Natural killer cell (primary cell): Measurements from ENCODE around the gene MAP3K4. TPM values are rescaled to one million over a fixed set of nuclear protein-coding genes. Genes with fewer than 3 reads are reported as not detected.

Experiments used
- ATAC-seq, 3 donors: fragments of 150-1000 bp in 2 of 3; fragments of 200-7000 bp in 1 of 3; cut with Tn5 transposase; 1 replicate in 1 of 3; 2 replicates in 2 of 3; pipeline ENCODE4 v1.10.0; 2021; ENCODE audit warnings: mild to moderate bottlenecking in 2 of 3, moderate library complexity in 2 of 3
- DNase-seq, 2 donors: peaks; one replicate each; pipeline versions ENCODE4 v3.0.0 to v3.0.0-alpha.2; 2013 to 2021; ENCODE audit warnings: mixed read lengths in 1 of 2
- H3K27ac ChIP-seq: one replicate; pipeline ENCODE4 v1.5.1; 2013; ENCODE audit warnings: mild to moderate bottlenecking, low read length
- H3K27me3 ChIP-seq: one replicate; pipeline ENCODE4 v1.6.1; 2013; ENCODE audit warnings: low read length; ENCODE audit not compliant: control insufficient read depth, insufficient read depth
- H3K36me3 ChIP-seq: one replicate; pipeline ENCODE4 v1.6.1; 2013; ENCODE audit warnings: low read length; ENCODE audit not compliant: control insufficient read depth, insufficient read depth
- H3K4me1 ChIP-seq: one replicate; pipeline ENCODE4 v1.6.1; 2013; ENCODE audit warnings: low read length; ENCODE audit not compliant: control insufficient read depth, insufficient read depth
- H3K4me3 ChIP-seq: one replicate; pipeline ENCODE4 v1.5.1; 2013; ENCODE audit warnings: low read length
- H3K9me3 ChIP-seq: one replicate; pipeline ENCODE4 v1.6.1; 2013; ENCODE audit warnings: low read length; ENCODE audit not compliant: control insufficient read depth, insufficient read depth
- H3K27ac Mint-ChIP-seq, 2 donors: one replicate each; pipeline ENCODE4 v1.8.0; 2022; ENCODE audit warnings: mild to moderate bottlenecking in 2 of 2, mixed read lengths in 2 of 2, moderate library complexity in 1 of 2
- H3K27me3 Mint-ChIP-seq, 2 donors: one replicate each; pipeline ENCODE4 v1.8.0; 2022; ENCODE audit warnings: low read depth in 2 of 2, mixed read lengths in 2 of 2
- H3K36me3 Mint-ChIP-seq: one replicate; pipeline ENCODE4 v1.8.0; 2022; ENCODE audit warnings: mixed read lengths
- H3K4me1 Mint-ChIP-seq, 2 donors: one replicate each; pipeline ENCODE4 v1.8.0; 2022; ENCODE audit warnings: mixed read lengths in 2 of 2
- H3K4me3 Mint-ChIP-seq: one replicate; pipeline ENCODE4 v1.8.0; 2022; ENCODE audit warnings: mild to moderate bottlenecking, moderate library complexity, mixed read lengths
- H3K9me3 Mint-ChIP-seq, 2 donors: one replicate each; pipeline ENCODE4 v1.8.0; 2022; ENCODE audit warnings: mixed read lengths in 2 of 2
- WGBS: methylation state at CpG from one replicate; pipeline ENCODE4 v1.1.7; 2013; ENCODE audit warnings: missing lambda C conversion rate; ENCODE audit not compliant: insufficient coverage; 5-methylcytosine and 5-hydroxymethylcytosine counted together
- intact Hi-C: fragments of 100-400 bp; cut with micrococcal nuclease; formaldehyde crosslinking; loops from one replicate; pipeline ENCODE4 v1.14.2; 2022
- total RNA-seq, 4 donors: library from RNA; stranded (reverse); fragments of 120-200 nt in 1 of 4; gene quantifications; one replicate each; pipeline versions ENCODE4 v1.2.3 to v1.2.4, GENCODE V29; 2013 to 2022
- TF ChIP-seq, protein P1 (sequence below): fragments of 200-600 bp; IDR thresholded peaks from one replicate; pipeline ENCODE4 v1.8.0; 2022; ENCODE audit warnings: antibody characterized with exemption

MAP3K4 gene
- total RNA-seq, 3 donors from 2014 or later (not counting 1 experiment from before 2014, with no cell fraction given): 46.5 to 79.9 (median 67.0) TPM

DNA sequence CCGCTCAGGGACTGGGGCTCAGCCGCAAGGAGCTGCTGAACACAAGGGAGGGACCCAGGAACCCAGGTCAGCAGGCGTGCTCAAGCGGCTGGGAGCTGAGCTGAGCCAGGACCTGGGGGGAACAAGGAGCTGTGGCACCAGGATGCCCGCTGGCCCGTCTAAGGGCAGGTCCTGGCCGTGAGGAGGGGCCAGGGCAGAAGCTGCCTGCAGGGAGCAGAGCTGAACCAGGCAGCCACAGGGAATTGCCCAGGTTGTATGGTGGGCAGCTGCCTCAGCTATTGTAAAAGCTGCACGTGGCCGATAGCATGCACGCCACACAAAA, 148.9 kb downstream of the MAP3K4 start:
- 96% methylated on average over 10 of the region's 10 CpGs for WGBS
- intact Hi-C loops: no loop called here
- no peak overlapping the region for H3K27ac Mint-ChIP-seq

DNA sequence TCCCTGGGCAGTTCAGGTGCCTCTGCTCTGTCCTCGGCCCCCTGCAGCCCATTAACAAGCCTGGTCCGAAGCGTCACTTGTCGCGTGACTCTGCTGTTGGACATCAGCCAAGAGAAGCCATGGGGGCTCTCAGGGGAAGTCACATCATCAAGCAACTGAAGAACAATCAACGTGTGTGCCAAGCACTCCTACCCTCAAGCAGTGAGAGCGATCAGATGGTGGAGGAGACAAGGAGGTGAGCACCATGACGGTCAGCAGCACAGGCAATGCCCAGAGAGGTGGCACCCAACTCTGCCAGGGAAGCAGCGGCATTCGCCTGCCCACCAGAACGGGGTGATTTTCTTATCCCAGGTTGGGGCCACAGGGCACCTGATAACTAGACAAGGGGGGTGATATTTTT, 149.6 kb downstream of the MAP3K4 start:
- DNase-seq (no peak), ATAC-seq (no peak)
- Histone ChIP-seq H3K9me3 (no peaks in the 10 kb centered on the region), H3K4me3 (no peak overlapping the region), H3K36me3 (peaks cover 4% of the 10 kb centered on the region), H3K4me1 (peaks cover 3% of the 10 kb centered on the region), H3K27ac (no peak overlapping the region), H3K27me3 (no peaks in the 10 kb centered on the region)
- Mint-ChIP-seq H3K4me3 (no peak overlapping the region), H3K27ac (peak overlapping the region in 1 of 2 donors; percentile 44), H3K9me3 (no peaks in the 10 kb centered on the region), H3K4me1 (peaks cover 0 to 3% of the 10 kb centered on the region in 2 donors), H3K36me3 (no peaks in the 10 kb centered on the region), H3K27me3 (no peaks in the 10 kb centered on the region)
- intact Hi-C loops: no loop called here
- 91% methylated on average over 11 of the region's 11 CpGs for WGBS
- TF ChIP-seq, protein P1, sequence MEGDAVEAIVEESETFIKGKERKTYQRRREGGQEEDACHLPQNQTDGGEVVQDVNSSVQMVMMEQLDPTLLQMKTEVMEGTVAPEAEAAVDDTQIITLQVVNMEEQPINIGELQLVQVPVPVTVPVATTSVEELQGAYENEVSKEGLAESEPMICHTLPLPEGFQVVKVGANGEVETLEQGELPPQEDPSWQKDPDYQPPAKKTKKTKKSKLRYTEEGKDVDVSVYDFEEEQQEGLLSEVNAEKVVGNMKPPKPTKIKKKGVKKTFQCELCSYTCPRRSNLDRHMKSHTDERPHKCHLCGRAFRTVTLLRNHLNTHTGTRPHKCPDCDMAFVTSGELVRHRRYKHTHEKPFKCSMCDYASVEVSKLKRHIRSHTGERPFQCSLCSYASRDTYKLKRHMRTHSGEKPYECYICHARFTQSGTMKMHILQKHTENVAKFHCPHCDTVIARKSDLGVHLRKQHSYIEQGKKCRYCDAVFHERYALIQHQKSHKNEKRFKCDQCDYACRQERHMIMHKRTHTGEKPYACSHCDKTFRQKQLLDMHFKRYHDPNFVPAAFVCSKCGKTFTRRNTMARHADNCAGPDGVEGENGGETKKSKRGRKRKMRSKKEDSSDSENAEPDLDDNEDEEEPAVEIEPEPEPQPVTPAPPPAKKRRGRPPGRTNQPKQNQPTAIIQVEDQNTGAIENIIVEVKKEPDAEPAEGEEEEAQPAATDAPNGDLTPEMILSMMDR: no peak

More for the DNA sequence above, 148.9 kb downstream of the MAP3K4 start:
- TF ChIP-seq, protein P1: no peak
- Histone ChIP-seq H3K27ac (no peak overlapping the region), H3K36me3 (peaks cover 6% of the 10 kb centered on the region), H3K27me3 (no peaks in the 10 kb centered on the region), H3K9me3 (no peaks in the 10 kb centered on the region), H3K4me1 (peaks cover 9% of the 10 kb centered on the region), H3K4me3 (no peak overlapping the region)
- Mint-ChIP-seq H3K4me3 (no peak overlapping the region), H3K4me1 (peaks cover 0 to 6% of the 10 kb centered on the region in 2 donors), H3K27me3 (no peaks in the 10 kb centered on the region), H3K36me3 (no peaks in the 10 kb centered on the region), H3K9me3 (no peaks in the 10 kb centered on the region)
- ATAC-seq: no peak
- no peak for DNase-seq

DNA sequence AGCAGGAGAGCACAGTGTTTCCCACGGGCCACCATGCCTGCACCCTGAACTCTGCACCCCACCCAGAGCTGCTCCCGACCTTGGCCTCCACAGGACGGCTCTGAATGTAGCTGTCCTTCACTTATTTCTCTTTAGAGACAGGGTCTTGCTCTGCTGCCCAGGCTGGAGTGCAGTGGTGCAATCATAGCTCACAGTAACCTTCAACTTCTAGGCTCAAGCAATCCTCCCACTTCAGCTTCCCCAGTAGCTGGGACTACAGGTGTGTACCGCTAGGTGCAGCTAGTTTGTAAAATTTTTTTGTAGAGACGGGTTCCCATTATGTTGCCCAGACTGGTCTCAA, 151.4 kb downstream of the MAP3K4 start:
- WGBS: 96% methylated on average over 5 of the region's 5 CpGs
- Mint-ChIP-seq H3K27me3 (no peaks in the 10 kb centered on the region), H3K9me3 (no peaks in the 10 kb centered on the region), H3K27ac (no peak overlapping the region), H3K36me3 (no peaks in the 10 kb centered on the region), H3K4me1 (no peaks in the 10 kb centered on the region), H3K4me3 (no peak overlapping the region)
- intact Hi-C loops: no loop called here
- TF ChIP-seq, protein P1: no peak
- H3K27ac ChIP-seq: no peak overlapping the region
- H3K36me3 ChIP-seq: peaks cover 17% of the 10 kb centered on the region
- ATAC-seq: no peak
- DNase-seq: no peak
- no peaks in the 10 kb centered on the region for H3K9me3 ChIP-seq
- no peak overlapping the region for H3K4me3 ChIP-seq
- H3K4me1 ChIP-seq: no peaks in the 10 kb centered on the region
- no peaks in the 10 kb centered on the region for H3K27me3 ChIP-seq

DNA sequence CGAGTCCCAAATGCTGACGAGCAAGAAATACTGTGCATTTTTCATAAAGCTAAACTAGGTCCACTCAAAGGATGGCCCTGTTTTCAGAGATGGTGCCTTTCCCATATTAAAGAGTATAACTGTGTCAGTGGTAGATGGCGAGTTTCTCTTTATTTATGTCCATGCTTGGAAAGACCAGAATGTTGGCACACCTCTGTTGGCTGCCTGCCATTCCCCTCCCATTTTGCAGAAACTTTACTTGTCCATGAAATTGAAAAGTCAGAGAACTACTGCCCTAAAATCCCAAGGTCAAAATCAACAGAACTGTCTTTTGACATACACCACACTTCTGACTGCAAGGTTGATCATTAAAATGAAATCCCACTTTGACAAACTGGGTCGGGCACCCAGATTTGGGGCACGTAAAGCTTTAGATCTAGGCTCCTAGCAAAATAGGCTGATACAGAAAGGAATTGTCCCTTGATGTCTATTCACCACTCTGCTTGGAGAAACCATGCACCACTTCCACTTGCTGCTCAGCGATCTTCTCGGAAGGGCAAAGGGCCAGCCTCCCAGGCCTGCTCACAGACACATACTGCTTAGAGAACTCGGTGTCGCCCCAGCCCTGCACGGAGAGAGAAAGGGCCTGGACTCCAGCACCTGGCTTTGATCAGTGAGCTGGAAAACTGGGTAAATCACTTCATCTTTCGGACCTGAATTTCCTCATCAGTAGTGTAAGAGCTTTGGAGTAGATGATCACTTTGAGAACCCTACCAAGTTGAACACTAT, 152.3 kb downstream of the MAP3K4 start:
- H3K4me3 Mint-ChIP-seq: no peak overlapping the region
- H3K4me1 ChIP-seq: no peaks in the 10 kb centered on the region
- TF ChIP-seq, protein P1: no peak
- H3K4me1 Mint-ChIP-seq: no peaks in the 10 kb centered on the region
- H3K36me3 ChIP-seq: peaks cover 20% of the 10 kb centered on the region
- H3K27me3 Mint-ChIP-seq: no peaks in the 10 kb centered on the region
- H3K27ac Mint-ChIP-seq: no peak overlapping the region
- DNase-seq (no peak), ATAC-seq (no peak)
- 92% methylated on average over 10 of the region's 11 CpGs for WGBS
- H3K36me3 Mint-ChIP-seq: no peaks in the 10 kb centered on the region
- H3K4me3 ChIP-seq: no peak overlapping the region
- H3K27me3 ChIP-seq: no peaks in the 10 kb centered on the region
- H3K27ac ChIP-seq: no peak overlapping the region
- intact Hi-C loops: no loop called here
- H3K9me3 Mint-ChIP-seq: no peaks in the 10 kb centered on the region
- no peaks in the 10 kb centered on the region for H3K9me3 ChIP-seq
